ENCODE data around the gene SRCAP. TPM values are rescaled to one million over a fixed set of nuclear protein-coding genes. Genes with fewer than 3 reads are reported as not detected.
A peak's percentile ranks its signal among the peaks of the same experiment; 100 is the strongest.

SRCAP gene
- total and polyA plus RNA-seq, 8 donors: 1.2 to 70.1 (median 24.6) TPM

DNA sequence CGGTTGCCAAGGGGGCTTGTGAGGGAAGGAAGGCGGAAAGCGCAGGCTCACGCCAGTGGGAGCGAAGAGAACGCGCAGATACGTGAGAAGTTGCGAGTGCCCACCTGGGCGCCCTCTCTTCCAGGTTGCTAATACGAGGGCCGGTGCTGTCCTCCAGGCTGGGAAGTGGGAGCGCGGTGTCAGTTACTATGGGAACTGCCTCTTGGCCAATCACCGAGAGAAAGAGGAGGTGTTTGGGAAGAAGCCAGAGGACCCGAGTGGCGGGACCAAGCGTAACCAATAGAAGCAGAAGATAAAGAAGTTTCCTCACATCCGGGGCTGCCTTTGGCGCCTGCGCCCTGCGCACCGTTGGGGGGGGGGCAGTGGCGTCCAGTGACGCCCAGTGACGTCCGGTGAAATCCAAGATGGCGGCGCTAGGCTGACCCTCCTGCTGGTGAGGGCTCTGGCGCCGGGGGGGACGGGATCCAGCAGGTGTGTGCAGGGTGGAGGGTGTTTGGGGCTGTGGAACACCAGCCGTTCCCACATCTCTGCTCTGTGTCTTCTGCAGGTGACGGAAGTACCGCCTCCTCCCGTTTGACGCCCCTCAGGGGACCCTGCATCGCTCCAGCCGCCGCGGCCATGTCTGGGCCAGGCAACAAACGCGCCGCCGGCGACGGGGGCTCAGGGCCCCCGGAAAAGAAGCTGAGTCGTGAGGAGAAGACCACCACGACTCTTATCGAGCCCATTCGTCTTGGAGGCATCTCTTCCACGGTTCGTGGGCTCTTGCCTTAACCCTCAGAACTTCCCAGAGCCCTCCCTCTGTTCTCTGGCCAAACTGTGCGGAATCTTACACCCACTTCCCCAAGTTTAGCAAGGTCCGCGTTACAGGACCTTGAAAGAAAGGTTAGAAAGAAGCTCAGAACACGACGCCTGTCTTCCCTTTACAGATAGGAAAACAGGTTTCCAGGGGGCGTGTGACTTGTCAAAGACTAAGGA is 63.2 kb downstream of the SRCAP start, which contains the start of the genes CFAP119 and RNF40:
Gene CFAP119 (minus strand): TSS at position 135 of the 975 bp plus-strand sequence. CDS start 314 bp downstream, outside the sequence.
Gene RNF40 (plus strand): TSS at position 395 of the 975 bp plus-strand sequence. CDS start 224 bp downstream, at position 619.
- intact Hi-C loops (cut with DNase I; ENCODE audit: low total_unique reads): no loop called here
- no peaks in the 10 kb centered on the region for H3K27me3 ChIP-seq
- peak within 1 kb of the TSS; percentile 88 to 97 (median 92) for H3K27ac ChIP-seq
- H3K4me1 ChIP-seq: peaks cover 22 to 50% (median 44%) of the 10 kb centered on the region in 4 donors
- TF ChIP-seq POLR2AphosphoS5 (IDR thresholded peaks at IDR 0.05) (peak; percentile 82 to 91 (median 91)), POLR2A (IDR thresholded peaks at IDR 0.05) (peak in 2 of 4 donors; percentile 62 to 66), EP300 (IDR thresholded peaks at IDR 0.05) (no peak)
- 0 to 3% (median 1%) methylated on average over 28 to 60 of the region's 60 CpGs for WGBS, 5 donors
- H3K4me3 ChIP-seq: peak within 1 kb of the TSS; percentile 80 to 96 (median 94)
- peak; percentile 97 to 99 for DNase-seq
- H3K36me3 ChIP-seq: peaks cover 33 to 68% (median 61%) of the 10 kb centered on the region in 4 donors
- H3K9me3 ChIP-seq: no peaks in the 10 kb centered on the region

GRCh38 chr16:30762991-30763725 is 64.2 kb downstream of the SRCAP start:
- Histone ChIP-seq H3K4me1 (peaks cover 22 to 50% (median 44%) of the 10 kb centered on the region in 4 donors), H3K4me3 (peak overlapping the region; percentile 80 to 96 (median 94)), H3K9me3 (no peaks in the 10 kb centered on the region), H3K27me3 (no peaks in the 10 kb centered on the region), H3K27ac (peak overlapping the region; percentile 20 to 97 (median 92)), H3K36me3 (peaks cover 41 to 69% (median 62%) of the 10 kb centered on the region in 4 donors)
- 55 to 67% (median 63%) methylated on average over 15 of the region's 15 CpGs for WGBS, 5 donors
- DNase-seq: no peak
- intact Hi-C loops (cut with DNase I; ENCODE audit: low total_unique reads): no loop called here
- TF ChIP-seq, protein P1, sequence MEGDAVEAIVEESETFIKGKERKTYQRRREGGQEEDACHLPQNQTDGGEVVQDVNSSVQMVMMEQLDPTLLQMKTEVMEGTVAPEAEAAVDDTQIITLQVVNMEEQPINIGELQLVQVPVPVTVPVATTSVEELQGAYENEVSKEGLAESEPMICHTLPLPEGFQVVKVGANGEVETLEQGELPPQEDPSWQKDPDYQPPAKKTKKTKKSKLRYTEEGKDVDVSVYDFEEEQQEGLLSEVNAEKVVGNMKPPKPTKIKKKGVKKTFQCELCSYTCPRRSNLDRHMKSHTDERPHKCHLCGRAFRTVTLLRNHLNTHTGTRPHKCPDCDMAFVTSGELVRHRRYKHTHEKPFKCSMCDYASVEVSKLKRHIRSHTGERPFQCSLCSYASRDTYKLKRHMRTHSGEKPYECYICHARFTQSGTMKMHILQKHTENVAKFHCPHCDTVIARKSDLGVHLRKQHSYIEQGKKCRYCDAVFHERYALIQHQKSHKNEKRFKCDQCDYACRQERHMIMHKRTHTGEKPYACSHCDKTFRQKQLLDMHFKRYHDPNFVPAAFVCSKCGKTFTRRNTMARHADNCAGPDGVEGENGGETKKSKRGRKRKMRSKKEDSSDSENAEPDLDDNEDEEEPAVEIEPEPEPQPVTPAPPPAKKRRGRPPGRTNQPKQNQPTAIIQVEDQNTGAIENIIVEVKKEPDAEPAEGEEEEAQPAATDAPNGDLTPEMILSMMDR (IDR thresholded peaks at IDR 0.05): no peak
- no peak for TF ChIP-seq POLR2AphosphoS5 (IDR thresholded peaks at IDR 0.05)

GRCh38 chr16:30764086-30764485 is 65.1 kb downstream of the SRCAP start:
- H3K27ac ChIP-seq: no peak overlapping the region
- peaks cover 22 to 47% (median 44%) of the 10 kb centered on the region in 4 donors for H3K4me1 ChIP-seq
- no peaks in the 10 kb centered on the region for H3K9me3 ChIP-seq
- TF ChIP-seq POLR2A (IDR thresholded peaks at IDR 0.05): no peak
- TF ChIP-seq, protein P1 (IDR thresholded peaks at IDR 0.05): no peak
- H3K4me3 ChIP-seq: peak overlapping the region in 1 of 4 donors; percentile 80
- no peak for DNase-seq
- peaks cover 50 to 72% (median 65%) of the 10 kb centered on the region in 4 donors for H3K36me3 ChIP-seq
- WGBS, 5 donors: 90 to 94% (median 91%) methylated on average over 8 to 11 of the region's 11 CpGs
- intact Hi-C loops (cut with DNase I; ENCODE audit: low total_unique reads): no loop called here
- no peaks in the 10 kb centered on the region for H3K27me3 ChIP-seq

DNA sequence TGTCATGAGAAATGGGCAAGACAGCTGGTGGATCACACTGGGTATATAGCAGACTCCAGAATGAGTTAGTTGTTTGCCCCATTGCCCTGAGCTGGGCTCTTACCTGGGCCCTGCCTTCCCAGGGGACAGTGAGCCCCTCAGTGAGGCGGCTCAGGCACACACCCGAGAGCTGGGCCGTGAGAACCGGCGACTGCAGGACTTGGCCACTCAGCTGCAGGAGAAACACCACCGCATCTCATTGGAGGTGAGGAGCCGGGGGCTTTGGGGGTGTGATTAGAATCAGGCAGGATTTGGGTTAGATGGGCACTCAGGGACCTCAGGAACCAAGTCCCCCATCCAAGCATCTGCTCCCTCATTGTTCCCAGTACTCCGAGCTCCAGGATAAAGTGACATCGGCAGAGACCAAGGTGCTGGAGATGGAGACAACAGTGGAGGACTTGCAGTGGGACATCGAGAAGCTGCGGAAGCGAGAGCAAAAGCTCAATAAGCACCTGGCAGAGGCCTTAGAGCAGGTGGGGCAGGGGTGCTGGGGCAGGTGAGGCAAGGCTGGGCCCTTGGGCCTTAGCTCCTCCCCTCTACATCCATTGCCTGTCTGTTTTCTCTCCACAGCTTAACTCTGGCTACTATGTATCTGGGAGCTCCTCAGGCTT is 66.0 kb downstream of the SRCAP start:
- Histone ChIP-seq H3K27ac (no peak overlapping the region), H3K4me3 (no peak overlapping the region), H3K9me3 (no peaks in the 10 kb centered on the region), H3K4me1 (peaks cover 22 to 46% (median 40%) of the 10 kb centered on the region in 4 donors), H3K27me3 (no peaks in the 10 kb centered on the region), H3K36me3 (peaks cover 58 to 72% (median 70%) of the 10 kb centered on the region in 4 donors)
- 94 to 96% (median 95%) methylated on average over 7 to 12 of the region's 12 CpGs for WGBS, 5 donors
- no peak for DNase-seq
- intact Hi-C loops (cut with DNase I; ENCODE audit: low total_unique reads): no loop called here
- TF ChIP-seq POLR2AphosphoS5 (IDR thresholded peaks at IDR 0.05) (no peak), EP300 (IDR thresholded peaks at IDR 0.05) (no peak), POLR2A (IDR thresholded peaks at IDR 0.05) (no peak)
- TF ChIP-seq, protein P1 (IDR thresholded peaks at IDR 0.05): no peak

Measured in stomach (tissue), 9 donors.